Mucosa of rectum (tissue), 2 donors: ENCODE data around the gene CNOT10.

Experiments
- H3K27ac ChIP-seq, 2 donors: one replicate each; pipeline ENCODE4 v1.7.0; 2013; ENCODE audit warnings: inconsistent platforms in 2 of 2, low read depth in 2 of 2, low read length in 2 of 2
- H3K27me3 ChIP-seq, 2 donors: one replicate each; pipeline ENCODE4 v1.7.0; 2013; ENCODE audit warnings: low read length in 2 of 2; ENCODE audit not compliant: control insufficient read depth in 2 of 2, insufficient read depth in 2 of 2
- H3K36me3 ChIP-seq, 2 donors: one replicate each; pipeline ENCODE4 v1.7.0; 2013; ENCODE audit warnings: low read length in 2 of 2; ENCODE audit not compliant: control insufficient read depth in 2 of 2, insufficient read depth in 2 of 2
- H3K4me1 ChIP-seq, 2 donors: one replicate each; pipeline ENCODE4 v1.7.0; 2013; ENCODE audit warnings: low read length in 2 of 2, mild to moderate bottlenecking in 1 of 2; ENCODE audit not compliant: control insufficient read depth in 2 of 2, insufficient read depth in 2 of 2
- H3K4me3 ChIP-seq, 2 donors: one replicate each; pipeline ENCODE4 v1.7.0; 2013; ENCODE audit warnings: low read length in 2 of 2
- H3K9ac ChIP-seq, 2 donors: one replicate each; pipeline ENCODE4 v1.7.0; 2013; ENCODE audit warnings: low read length in 2 of 2, low read depth in 1 of 2, mild to moderate bottlenecking in 1 of 2
- H3K9me3 ChIP-seq, 2 donors: one replicate each; pipeline ENCODE4 v1.7.0; 2013; ENCODE audit warnings: low read length in 2 of 2; ENCODE audit not compliant: control insufficient read depth in 2 of 2
- donor health status: healthy.
- donor health status: Normal muscosa, but diverticular disease.

CNOT10 gene

DNA sequence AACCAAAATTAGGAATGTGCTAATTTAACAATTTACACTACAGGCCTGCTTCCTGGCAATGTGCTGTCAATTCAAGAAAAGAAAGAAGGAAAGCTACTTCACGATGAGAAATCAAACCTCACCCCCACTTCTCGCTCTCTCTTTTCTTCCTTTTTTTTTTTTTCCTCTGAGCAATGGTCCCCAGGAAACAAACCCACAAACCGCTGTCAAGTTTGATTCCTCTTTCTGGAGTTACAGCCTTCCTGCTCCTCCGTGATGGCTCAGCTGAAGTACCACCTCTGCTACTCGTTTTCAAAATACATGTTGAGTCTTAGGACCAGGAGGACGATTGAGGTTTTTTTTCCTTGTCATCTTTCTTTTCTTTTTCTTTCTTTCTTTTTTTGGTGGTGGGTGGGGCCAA lies 129.4 kb downstream of the CNOT10 start:
- H3K9me3 ChIP-seq = no peaks in the 10 kb centered on the region
- H3K4me1 ChIP-seq = peaks cover 2 to 4% of the 10 kb centered on the region in 2 donors
- no peaks in the 10 kb centered on the region for H3K36me3 ChIP-seq
- peaks cover 22 to 32% of the 10 kb centered on the region in 2 donors for H3K27me3 ChIP-seq
- no peak overlapping the region for H3K4me3 ChIP-seq
- H3K9ac ChIP-seq = no peak overlapping the region
- H3K27ac ChIP-seq = no peak overlapping the region

DNA sequence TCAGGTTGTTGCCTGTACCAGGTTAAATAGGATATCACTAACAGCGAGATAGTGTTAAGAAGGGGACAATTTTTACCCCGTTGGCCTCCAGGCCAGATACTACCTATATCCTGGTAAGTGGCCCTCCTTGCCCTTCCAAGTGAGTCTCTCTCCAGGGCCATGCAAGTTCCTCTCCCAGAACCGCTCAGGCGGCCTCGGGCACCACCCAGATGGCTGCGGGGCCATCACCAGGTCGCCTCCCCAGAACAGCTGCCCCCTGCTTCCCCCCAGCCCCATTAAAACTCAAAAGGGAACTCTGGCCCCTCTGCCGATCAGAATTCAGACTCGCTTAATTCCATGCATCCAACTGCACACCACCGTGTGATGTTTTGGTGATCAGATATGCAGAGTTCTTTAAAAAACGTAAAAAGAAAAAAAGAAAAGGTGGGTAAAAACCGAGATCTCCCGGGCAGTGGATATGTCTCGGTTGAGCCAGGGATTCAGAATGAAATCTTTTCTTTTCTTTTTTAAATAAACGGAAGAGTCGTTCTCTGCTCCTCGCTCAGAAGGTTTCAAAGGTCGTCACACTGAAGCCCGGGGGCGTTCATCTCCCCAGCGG lies 131.0 kb downstream of the CNOT10 start:
- Histone ChIP-seq H3K4me1 (peaks cover 2 to 4% of the 10 kb centered on the region in 2 donors), H3K27me3 (peaks cover 36 to 47% of the 10 kb centered on the region in 2 donors), H3K27ac (no peak overlapping the region), H3K9me3 (no peaks in the 10 kb centered on the region), H3K4me3 (no peak overlapping the region), H3K36me3 (no peaks in the 10 kb centered on the region), H3K9ac (no peak overlapping the region)

DNA sequence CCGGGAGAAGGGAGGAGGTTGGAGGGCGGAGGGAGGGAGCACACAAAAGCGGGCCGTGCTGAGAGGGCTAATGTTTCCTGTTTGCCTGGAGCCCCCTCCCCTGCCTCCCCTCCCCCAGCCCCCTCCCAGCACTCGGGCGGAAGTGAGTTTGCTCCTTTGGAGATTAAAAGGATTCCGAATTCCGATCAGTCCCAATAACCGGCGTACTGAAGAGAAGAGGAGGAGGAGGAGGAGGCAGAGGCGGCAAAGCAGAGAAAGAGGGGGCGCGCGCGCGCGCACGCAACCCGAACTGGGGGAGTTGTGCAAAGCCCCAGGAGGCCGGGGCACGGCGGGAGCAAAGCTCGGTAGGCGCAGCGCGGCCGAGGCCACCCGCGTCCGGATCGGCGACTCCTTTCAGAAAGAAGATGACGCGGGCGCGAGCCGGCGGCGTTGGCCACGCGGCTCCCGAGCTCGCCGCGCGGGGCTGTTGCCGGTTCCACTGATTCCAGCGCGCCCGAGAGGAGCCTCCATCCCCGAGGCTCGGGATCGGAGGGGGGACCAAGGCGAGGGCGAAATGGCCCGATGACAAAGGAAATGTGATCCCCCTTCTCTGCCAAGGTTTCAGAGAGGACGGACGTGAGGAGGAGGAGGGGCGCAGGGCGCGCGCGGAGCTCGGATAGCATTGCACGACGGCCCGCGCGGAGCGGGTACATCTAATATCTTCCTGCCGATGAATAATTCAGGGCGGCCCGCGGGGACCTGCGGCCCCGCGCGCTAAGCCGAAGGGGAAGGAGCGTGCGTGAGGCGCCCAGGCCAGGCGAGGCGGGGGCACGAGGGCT lies 131.7 kb downstream of the CNOT10 start:
- Histone ChIP-seq H3K27me3 (peaks cover 42 to 54% of the 10 kb centered on the region in 2 donors), H3K4me3 (peak overlapping the region; percentile 39 to 50), H3K36me3 (no peaks in the 10 kb centered on the region), H3K9me3 (no peaks in the 10 kb centered on the region), H3K9ac (no peak overlapping the region), H3K27ac (no peak overlapping the region), H3K4me1 (peaks cover 2 to 4% of the 10 kb centered on the region in 2 donors)

DNA sequence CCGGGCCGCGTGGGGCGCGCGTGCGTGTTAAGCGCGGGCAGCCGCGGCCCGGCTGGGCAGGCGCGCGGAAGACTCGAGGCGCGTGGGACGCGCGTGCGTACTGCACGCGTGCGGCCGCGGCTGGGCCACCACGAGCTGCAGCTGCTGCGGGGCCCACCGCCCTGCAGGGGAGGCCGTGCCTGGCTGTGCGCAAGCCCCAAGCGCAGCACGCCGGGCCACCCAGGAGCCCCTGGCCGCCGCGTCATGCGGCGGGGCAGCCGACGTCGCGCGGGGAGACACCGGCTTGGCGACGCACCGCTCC lies 132.2 kb downstream of the CNOT10 start:
- no peaks in the 10 kb centered on the region for H3K9me3 ChIP-seq
- no peak overlapping the region for H3K9ac ChIP-seq
- peaks cover 46 to 60% of the 10 kb centered on the region in 2 donors for H3K27me3 ChIP-seq
- peaks cover 2 to 4% of the 10 kb centered on the region in 2 donors for H3K4me1 ChIP-seq
- H3K27ac ChIP-seq = no peak overlapping the region
- peak overlapping the region in 1 of 2 donors; percentile 39 for H3K4me3 ChIP-seq
- no peaks in the 10 kb centered on the region for H3K36me3 ChIP-seq

DNA sequence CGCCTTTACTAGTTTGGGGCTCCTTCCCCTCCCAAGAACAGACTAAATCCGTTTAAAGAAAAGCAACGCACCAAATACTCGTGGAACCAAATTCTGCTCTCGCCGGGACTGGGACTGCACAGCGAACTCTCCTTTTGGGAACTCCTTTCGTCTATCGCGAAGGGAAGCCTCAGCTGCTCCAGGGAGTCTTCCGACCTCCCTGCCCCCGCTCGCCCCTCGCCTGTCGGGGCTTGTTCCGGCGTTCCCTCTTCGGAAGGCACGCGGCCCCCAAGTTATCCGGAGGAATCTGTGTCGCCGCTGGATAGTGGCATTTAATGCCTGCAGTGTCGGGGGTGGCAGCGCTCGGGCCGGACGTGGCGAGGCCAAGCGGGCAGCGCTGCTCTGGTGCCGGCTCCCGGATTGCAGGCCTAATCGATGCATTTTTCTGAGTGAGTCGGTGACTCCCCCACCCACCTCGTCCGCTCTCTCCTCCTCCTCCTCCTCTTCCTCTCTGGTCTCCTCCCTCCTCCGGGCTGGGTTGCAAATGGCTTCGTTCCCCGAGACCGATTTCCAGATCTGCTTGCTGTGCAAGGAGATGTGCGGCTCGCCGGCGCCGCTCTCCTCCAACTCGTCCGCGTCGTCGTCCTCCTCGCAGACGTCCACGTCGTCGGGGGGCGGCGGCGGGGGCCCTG lies 132.7 kb downstream of the CNOT10 start, which contains the start of gene TRIM71:
TRIM71 (plus strand) TSS at position 440 of the 671 bp plus-strand sequence; CDS start at position 524, 84 bp downstream.
- no peaks in the 10 kb centered on the region for H3K9me3 ChIP-seq
- peaks cover 51 to 63% of the 10 kb centered on the region in 2 donors for H3K27me3 ChIP-seq

DNA sequence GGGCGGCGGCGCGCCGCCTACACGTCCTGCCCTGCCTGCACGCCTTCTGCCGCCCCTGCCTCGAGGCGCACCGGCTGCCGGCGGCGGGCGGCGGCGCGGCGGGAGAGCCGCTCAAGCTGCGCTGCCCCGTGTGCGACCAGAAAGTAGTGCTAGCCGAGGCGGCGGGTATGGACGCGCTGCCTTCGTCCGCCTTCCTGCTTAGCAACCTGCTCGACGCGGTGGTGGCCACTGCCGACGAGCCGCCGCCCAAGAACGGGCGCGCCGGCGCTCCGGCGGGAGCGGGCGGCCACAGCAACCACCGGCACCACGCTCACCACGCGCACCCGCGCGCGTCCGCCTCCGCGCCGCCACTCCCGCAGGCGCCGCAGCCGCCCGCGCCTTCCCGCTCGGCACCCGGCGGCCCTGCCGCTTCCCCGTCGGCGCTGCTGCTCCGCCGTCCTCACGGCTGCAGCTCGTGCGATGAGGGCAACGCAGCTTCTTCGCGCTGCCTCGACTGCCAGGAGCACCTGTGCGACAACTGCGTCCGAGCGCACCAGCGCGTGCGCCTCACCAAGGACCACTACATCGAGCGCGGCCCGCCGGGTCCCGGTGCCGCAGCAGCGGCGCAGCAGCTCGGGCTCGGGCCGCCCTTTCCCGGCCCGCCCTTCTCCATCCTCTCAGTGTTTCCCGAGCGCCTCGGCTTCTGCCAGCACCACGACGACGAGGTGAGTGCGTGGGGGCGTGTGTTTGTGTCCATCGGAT lies 133.4 kb downstream of the CNOT10 start:
- Histone ChIP-seq H3K9me3 (no peaks in the 10 kb centered on the region), H3K4me3 (no peak overlapping the region), H3K36me3 (no peaks in the 10 kb centered on the region), H3K4me1 (peaks cover 2 to 4% of the 10 kb centered on the region in 2 donors), H3K27ac (no peak overlapping the region), H3K9ac (no peak overlapping the region), H3K27me3 (peaks cover 56 to 63% of the 10 kb centered on the region in 2 donors)

More for the DNA sequence above, 132.7 kb downstream of the CNOT10 start, which contains the start of gene TRIM71:
- Histone ChIP-seq H3K9ac (no peak within 1 kb of the TSS), H3K27ac (no peak within 1 kb of the TSS), H3K4me3 (peak within 1 kb of the TSS; percentile 39 to 50), H3K36me3 (no peaks in the 10 kb centered on the region), H3K4me1 (peaks cover 2 to 4% of the 10 kb centered on the region in 2 donors)

DNA sequence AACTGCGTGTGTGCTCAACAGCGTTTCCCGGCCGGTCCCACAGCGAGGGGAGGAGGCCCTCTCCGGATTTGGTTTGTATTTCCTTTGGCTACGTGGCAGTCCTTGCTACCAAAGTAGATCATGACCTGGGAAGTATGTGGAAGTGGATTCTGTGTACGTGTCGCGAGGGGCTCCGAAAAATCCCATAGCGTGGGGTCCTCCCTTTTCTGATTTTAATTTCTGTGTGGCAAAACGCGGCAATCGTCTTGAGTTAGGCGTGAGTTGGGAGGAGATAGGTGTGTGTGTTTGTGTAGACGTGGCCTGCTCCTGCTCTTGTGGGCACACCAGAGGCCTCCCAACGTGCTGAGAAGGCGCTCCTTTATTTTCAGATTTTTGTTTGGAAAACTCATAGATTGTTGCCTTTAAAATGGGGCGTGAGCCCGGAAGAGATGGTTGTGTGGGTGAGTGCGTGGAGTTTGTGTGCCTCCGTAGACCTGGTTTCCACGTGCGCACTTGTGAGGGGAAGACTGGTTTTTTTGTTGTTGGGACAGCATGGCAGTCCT lies 134.1 kb downstream of the CNOT10 start:
- H3K27ac ChIP-seq = no peak overlapping the region
- no peaks in the 10 kb centered on the region for H3K36me3 ChIP-seq
- H3K9me3 ChIP-seq = no peaks in the 10 kb centered on the region
- H3K4me3 ChIP-seq = no peak overlapping the region
- peaks cover 56 to 63% of the 10 kb centered on the region in 2 donors for H3K27me3 ChIP-seq
- peaks cover 2 to 4% of the 10 kb centered on the region in 2 donors for H3K4me1 ChIP-seq
- no peak overlapping the region for H3K9ac ChIP-seq

DNA sequence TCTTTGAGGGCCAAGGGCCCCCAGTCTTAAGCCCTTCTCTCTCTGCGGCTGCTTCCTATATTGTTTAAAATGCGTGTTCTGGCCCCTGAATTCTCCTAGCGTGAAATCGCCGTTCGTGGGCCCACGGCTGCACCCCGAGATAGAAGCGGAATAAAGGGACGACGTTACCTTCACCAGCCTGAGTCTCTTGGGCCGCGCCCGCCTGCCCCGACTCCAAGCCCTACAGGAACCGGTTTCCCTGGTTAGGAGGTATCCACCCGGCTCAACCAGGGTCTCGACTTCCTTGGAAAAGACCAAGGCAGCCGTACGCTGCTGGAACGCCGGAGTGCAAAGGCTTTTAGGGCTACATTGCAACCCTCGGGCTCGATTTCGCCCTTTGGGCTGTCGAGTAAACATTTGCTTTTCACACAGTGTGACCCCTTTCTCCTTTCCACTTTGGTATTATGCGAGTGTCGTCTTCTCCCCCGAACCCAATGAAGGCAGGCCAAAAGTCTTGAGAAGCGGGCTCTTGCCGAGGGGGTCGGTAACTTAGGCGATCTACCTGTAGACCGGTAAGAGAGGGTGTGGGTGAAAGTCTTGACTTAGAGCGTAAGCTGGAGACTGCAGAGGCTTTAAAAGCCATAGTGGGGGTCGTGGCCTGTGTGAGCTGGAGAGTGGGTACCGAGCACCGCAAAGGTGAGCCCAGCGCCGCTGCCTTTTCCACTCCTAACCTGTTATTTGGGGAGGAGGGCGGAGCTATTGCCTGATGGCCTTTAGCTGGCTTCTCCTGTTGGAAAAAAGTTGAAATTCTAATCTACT lies 134.8 kb downstream of the CNOT10 start:
- Histone ChIP-seq H3K4me3 (no peak overlapping the region), H3K9me3 (no peaks in the 10 kb centered on the region), H3K27ac (no peak overlapping the region), H3K9ac (no peak overlapping the region), H3K4me1 (peaks cover 2 to 4% of the 10 kb centered on the region in 2 donors), H3K27me3 (peaks cover 55 to 63% of the 10 kb centered on the region in 2 donors), H3K36me3 (no peaks in the 10 kb centered on the region)

DNA sequence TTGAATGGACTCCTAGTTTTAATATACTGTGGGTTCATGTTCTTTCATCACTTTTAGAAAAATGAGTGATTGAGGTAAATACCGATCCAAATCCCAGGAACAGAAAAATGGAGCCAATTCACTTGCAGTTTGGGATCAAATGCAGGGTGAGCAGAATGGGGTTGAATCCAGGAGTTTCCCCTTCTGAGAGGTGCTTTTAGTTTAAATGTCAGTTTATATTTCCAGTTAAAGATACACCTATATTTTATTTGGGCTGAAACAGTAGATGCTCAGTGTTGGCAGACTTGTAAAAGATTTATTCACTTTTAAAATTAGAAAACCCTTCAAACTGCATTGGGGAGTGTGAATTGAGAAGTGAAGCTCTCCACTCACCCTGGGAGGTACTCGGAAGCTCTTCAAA lies 135.4 kb downstream of the CNOT10 start:
- Histone ChIP-seq H3K9me3 (no peaks in the 10 kb centered on the region), H3K4me1 (peaks cover 2 to 4% of the 10 kb centered on the region in 2 donors), H3K4me3 (no peak overlapping the region), H3K27me3 (peaks cover 52 to 60% of the 10 kb centered on the region in 2 donors), H3K36me3 (no peaks in the 10 kb centered on the region), H3K27ac (no peak overlapping the region), H3K9ac (no peak overlapping the region)
